ENCODE results near the gene MED29. TPM values are rescaled to one million over a fixed set of nuclear protein-coding genes. Genes with fewer than 3 reads are reported as not detected.
A peak's percentile ranks its signal among the peaks of the same experiment; 100 is the strongest.

The MED29 gene
- total and polyA plus RNA-seq, 10 of the 15 experiments (the other 5 are each of a cell fraction or from before 2014, with no cell fraction given), result 3.2 to 36.6 (median 22.8) TPM

- RAD21 ChIA-PET (ENCODE audit: unreplicated experiment), result interaction anchor here (0.9 to 2.2 kb wide), 9 partner anchors 11 to 54 kb away, joined by 3 to 18 read pairs (median 5); partner anchors contain the start of genes GMFG and PLEKHG2
- 1% methylated on average over 10 of the region's 10 CpGs for WGBS (ENCODE audit: insufficient coverage, insufficient replicate concordance, low lambda C conversion rate, missing lambda C conversion rate)
- Histone ChIP-seq H3K9ac (ENCODE audit: control insufficient read depth, insufficient read depth, low read length) (peak overlapping the region; percentile 95), H3K27me3 (replicated peaks in 1 of 2; ENCODE audit: control insufficient read depth in 2 of 2, insufficient read depth in 2 of 2, low read length in 1 of 2) (no peaks in the 10 kb centered on the region), H3K36me3 (ENCODE audit: control insufficient read depth in 2 of 2, insufficient read depth in 2 of 2, low read length in 1 of 2) (peaks cover 3 to 35% of the 10 kb centered on the region in 2 experiments), H3K4me1 (ENCODE audit: control insufficient read depth, insufficient read depth, low read length) (peaks cover 10% of the 10 kb centered on the region), H3K27ac (ENCODE audit: control insufficient read depth, insufficient read depth) (peak overlapping the region; percentile 96), H3K4me3 (peak overlapping the region; percentile 99), H3K9me3 (replicated peaks; ENCODE audit: control insufficient read depth, insufficient read depth, low read length) (no peaks in the 10 kb centered on the region), H3K79me2 (ENCODE audit: control insufficient read depth, insufficient read depth, low read length) (peaks cover 28% of the 10 kb centered on the region), H3K4me2 (ENCODE audit: control insufficient read depth, insufficient read depth) (peak overlapping the region; percentile 83), H4K20me1 (ENCODE audit: control insufficient read depth, insufficient read depth) (no peaks in the 10 kb centered on the region), H2AFZ (ENCODE audit: control insufficient read depth, low read depth, low read length) (peak overlapping the region; percentile 89)
- DNase-seq (ENCODE audit: low read depth, low spot score), result no peak
- POLR2A ChIA-PET, result interaction anchor here (0.6 to 2.3 kb wide), 6 partner anchors 11 to 48 kb away, joined by 4 to 16 read pairs (median 11); partner anchors contain the start of genes PLEKHG2, RPS16, SAMD4B and ZFP36
- FAIRE-seq, result no peak
- SMC1A ChIA-PET (ENCODE audit: uncharacterized antibody, unreplicated experiment), result interaction anchor here (0.7 to 2.1 kb wide), 6 partner anchors 13 to 108 kb away, joined by 3 to 12 read pairs (median 4); partner anchors contain the start of genes DLL3 and RPS16
- CTCF ChIA-PET, result interaction anchor here (0.9 to 2.3 kb wide), 3 partner anchors 10 to 40 kb away, joined by 3 to 18 read pairs (median 7); partner anchors contain the start of gene PLEKHG2
- in situ Hi-C loops (cut with MboI) (no loop called here), intact Hi-C loops (cut with micrococcal nuclease; ENCODE audit: unreplicated experiment) (loop anchor here (2.0 kb wide), 2 partner anchors 48 to 54 kb away; partner anchors contain the start of genes SAMD4B and SUPT5H)
- no TSS peak for BruUV-seq (replicated peaks)
- ATAC-seq, result no peak
- no peak for TF ChIP-seq ETV6 (conservative IDR thresholded peaks at IDR 0.05 in 1 of 2, IDR thresholded peaks at IDR 0.05 in 1 of 2; ENCODE audit: borderline replicate concordance in 1 of 2, low read depth in 1 of 2)
- TF ChIP-seq RAD51 (IDR thresholded peaks at IDR 0.05), result no peak
- 0 out of 4 replicates have a peak, but pooled peaks of 1 of the 2 experiments have one; percentile 24 for TF ChIP-seq IKZF2 (IDR thresholded peaks at IDR 0.05)
- TF ChIP-seq TCF12 (IDR thresholded peaks at IDR 0.05; ENCODE audit: low read depth, low read length), result no peak
- TF ChIP-seq NFIC (IDR thresholded peaks at IDR 0.05; ENCODE audit: low read depth, low read length), result no peak
- no peak for TF ChIP-seq IKZF1 (conservative IDR thresholded peaks at IDR 0.05)
- no peak for TF ChIP-seq HDGF (IDR thresholded peaks at IDR 0.05)
- TF ChIP-seq E2F4 (IDR thresholded peaks at IDR 0.05; ENCODE audit: low read depth, low read length), result no peak
- TF ChIP-seq NRF1 (conservative IDR thresholded peaks at IDR 0.05; ENCODE audit: low read depth, low read length), result no peak
- TF ChIP-seq DPF2 (IDR thresholded peaks at IDR 0.05), result no peak
- no peak for TF ChIP-seq FOS (IDR thresholded peaks at IDR 0.05; ENCODE audit: borderline replicate concordance, extremely low read depth, insufficient read length)
- no peak for TF ChIP-seq SMARCA5 (IDR thresholded peaks at IDR 0.05)
- TF ChIP-seq PRDM15 (CRISPR knock-in tag; IDR thresholded peaks at IDR 0.05), result no peak
- TF ChIP-seq EGR1 (IDR thresholded peaks at IDR 0.05; ENCODE audit: borderline replicate concordance in 1 of 2, low read depth in 2 of 2, low read length in 2 of 2), result no peak
- TF ChIP-seq CHD1 (IDR thresholded peaks at IDR 0.05; ENCODE audit: low read depth, low read length), result no peak
- TF ChIP-seq POLR2AphosphoS2 (IDR thresholded peaks at IDR 0.05; ENCODE audit: low read depth, low read length), result no peak
- TF ChIP-seq NBN (IDR thresholded peaks at IDR 0.05), result peak; percentile 98
- no peak for TF ChIP-seq POLR2AphosphoS5 (IDR thresholded peaks at IDR 0.05; ENCODE audit: low read length)
- no peak for TF ChIP-seq POLR2A (IDR thresholded peaks at IDR 0.05; ENCODE audit: low read depth, low read length)
- TF ChIP-seq CREM (IDR thresholded peaks at IDR 0.05; ENCODE audit: low read depth), result peak; percentile 96; the same call in 1 of the 2 replicates
- TF ChIP-seq NFXL1 (IDR thresholded peaks at IDR 0.05; ENCODE audit: borderline replicate concordance), result no peak
Observed at GRCh38 chr19:39390451-39390750, 777 bp upstream of the MED29 start.

Measured in GM12878 (cell line).